Gastroesophageal sphincter (tissue), 4 donors: Measurements from ENCODE around the gene LYRM4. TPM values are rescaled to one million over a fixed set of nuclear protein-coding genes. Genes with fewer than 3 reads are reported as not detected.

Experiments
- ATAC-seq: fragments of 150-250 bp; one replicate; pipeline ENCODE4 v1.9.1; 2016; ENCODE audit warnings: mild to moderate bottlenecking, moderate library complexity
- H3K27ac ChIP-seq, 4 donors: fragments of 200-600 bp; sonication (generic) in 3 of 4; 1 replicate in 3 of 4; 2 replicates in 1 of 4; pipeline ENCODE4 v1.5.1; 2016 to 2019
- H3K27me3 ChIP-seq: fragments of 200-600 bp; sonication (generic); one replicate; pipeline ENCODE4 v1.5.1; 2019
- H3K36me3 ChIP-seq, 2 donors: fragments of 200-600 bp; sonication (generic); one replicate each; pipeline ENCODE4 v1.5.1; 2019; ENCODE audit warnings: control low read depth in 1 of 2
- H3K4me1 ChIP-seq, 3 donors: fragments of 200-600 bp; sonication (generic); 1 replicate in 2 of 3; 2 replicates in 1 of 3; pipeline ENCODE4 v1.5.1; 2016 to 2019; ENCODE audit warnings: control low read depth in 2 of 3
- H3K4me3 ChIP-seq, 2 donors: fragments of 200-600 bp; sonication (generic); one replicate each; pipeline ENCODE4 v1.5.1; 2019; ENCODE audit warnings: mild to moderate bottlenecking in 1 of 2, moderate library complexity in 1 of 2
- H3K9me3 ChIP-seq, 3 donors: fragments of 200-600 bp; sonication (generic); one replicate each; pipeline ENCODE4 v1.5.1; 2017 to 2019; ENCODE audit warnings: control low read depth in 2 of 3
- EP300 ChIP-seq: sonication (generic); formaldehyde crosslinking; IDR thresholded peaks from one replicate; pipeline ENCODE4 v1.6.1; 2017; ENCODE audit warnings: antibody characterized with exemption, mild to moderate bottlenecking
- POLR2A ChIP-seq, 2 donors: fragments of 450-650 bp; IDR thresholded peaks; one replicate each; pipeline ENCODE4 v1.6.1; 2017; ENCODE audit warnings: antibody characterized with exemption in 2 of 2, mild to moderate bottlenecking in 2 of 2, moderate library complexity in 1 of 2
- POLR2AphosphoS5 ChIP-seq: sonication (generic); formaldehyde crosslinking; IDR thresholded peaks from one replicate; pipeline ENCODE4 v1.6.1; 2017; ENCODE audit warnings: antibody characterized with exemption
- WGBS, 2 donors: methylation state at CpG; one replicate each; pipeline ENCODE4 v1.1.5; 2018; ENCODE audit warnings: low coverage in 1 of 2; 5-methylcytosine and 5-hydroxymethylcytosine counted together
- total RNA-seq, 4 donors: library from RNA; depleted of rRNA; stranded (reverse); fragments of >200 nt; gene quantifications; one replicate each; pipeline ENCODE4 v1.1.0, GENCODE V29; 2016
- TF ChIP-seq, protein P1 (sequence below), 4 experiments: fragments of 200-600 bp in 2 of 4; fragments of 450-650 bp in 2 of 4; sonication (generic) in 1 of 4; IDR thresholded peaks; one replicate each; pipeline ENCODE4 v1.5.1; 2017 to 2019; ENCODE audit warnings: antibody characterized with exemption in 4 of 4, mild to moderate bottlenecking in 2 of 4, moderate library complexity in 2 of 4

The LYRM4 gene
- total RNA-seq, 4 donors from 2014 or later = 16.4 to 27.9 (median 20.5) TPM

DNA sequence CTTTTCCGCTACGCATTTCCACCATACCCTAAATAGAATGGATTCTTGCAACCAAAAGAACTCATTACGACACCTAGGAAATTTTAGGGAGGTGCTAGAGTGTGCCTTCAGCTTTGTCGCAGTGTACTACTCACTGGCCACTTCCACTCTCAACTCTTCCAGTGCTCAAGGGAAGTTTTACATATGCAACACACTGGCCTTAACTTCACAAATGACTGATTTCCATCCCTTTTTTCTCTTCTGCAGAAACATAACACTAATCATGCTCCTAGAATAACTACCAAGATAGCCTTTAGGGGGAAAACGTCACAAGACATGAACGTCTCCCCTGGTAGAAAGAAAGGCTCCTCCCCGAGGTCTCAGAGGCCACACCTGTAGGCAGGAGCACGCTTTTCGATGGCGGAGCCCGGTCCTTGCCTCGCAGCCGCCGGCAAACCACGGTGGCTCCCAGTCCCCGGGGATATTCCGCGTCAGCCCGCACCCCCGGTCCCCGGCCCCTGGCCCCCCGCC is 584 bp downstream of the LYRM4 start:
- 14 to 28% methylated on average over 4 of the region's 22 CpGs for WGBS, 2 donors
- peaks cover 0 to 8% of the 10 kb centered on the region in 2 donors for H3K36me3 ChIP-seq
- H3K9me3 ChIP-seq = no peaks in the 10 kb centered on the region
- peak overlapping the region; percentile 86 to 99 for H3K4me3 ChIP-seq
- ATAC-seq = peak; percentile 35
- TF ChIP-seq EP300 (no peak), POLR2A (IDR thresholded peaks at IDR 0.05) (no peak), POLR2AphosphoS5 (no peak)
- TF ChIP-seq, protein P1, sequence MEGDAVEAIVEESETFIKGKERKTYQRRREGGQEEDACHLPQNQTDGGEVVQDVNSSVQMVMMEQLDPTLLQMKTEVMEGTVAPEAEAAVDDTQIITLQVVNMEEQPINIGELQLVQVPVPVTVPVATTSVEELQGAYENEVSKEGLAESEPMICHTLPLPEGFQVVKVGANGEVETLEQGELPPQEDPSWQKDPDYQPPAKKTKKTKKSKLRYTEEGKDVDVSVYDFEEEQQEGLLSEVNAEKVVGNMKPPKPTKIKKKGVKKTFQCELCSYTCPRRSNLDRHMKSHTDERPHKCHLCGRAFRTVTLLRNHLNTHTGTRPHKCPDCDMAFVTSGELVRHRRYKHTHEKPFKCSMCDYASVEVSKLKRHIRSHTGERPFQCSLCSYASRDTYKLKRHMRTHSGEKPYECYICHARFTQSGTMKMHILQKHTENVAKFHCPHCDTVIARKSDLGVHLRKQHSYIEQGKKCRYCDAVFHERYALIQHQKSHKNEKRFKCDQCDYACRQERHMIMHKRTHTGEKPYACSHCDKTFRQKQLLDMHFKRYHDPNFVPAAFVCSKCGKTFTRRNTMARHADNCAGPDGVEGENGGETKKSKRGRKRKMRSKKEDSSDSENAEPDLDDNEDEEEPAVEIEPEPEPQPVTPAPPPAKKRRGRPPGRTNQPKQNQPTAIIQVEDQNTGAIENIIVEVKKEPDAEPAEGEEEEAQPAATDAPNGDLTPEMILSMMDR (IDR thresholded peaks at IDR 0.05) = no peak
- H3K4me1 ChIP-seq = peaks cover 0 to 28% (median 3%) of the 10 kb centered on the region in 3 donors
- peak overlapping the region; percentile 95 to 99 (median 96) for H3K27ac ChIP-seq
- no peaks in the 10 kb centered on the region for H3K27me3 ChIP-seq

DNA sequence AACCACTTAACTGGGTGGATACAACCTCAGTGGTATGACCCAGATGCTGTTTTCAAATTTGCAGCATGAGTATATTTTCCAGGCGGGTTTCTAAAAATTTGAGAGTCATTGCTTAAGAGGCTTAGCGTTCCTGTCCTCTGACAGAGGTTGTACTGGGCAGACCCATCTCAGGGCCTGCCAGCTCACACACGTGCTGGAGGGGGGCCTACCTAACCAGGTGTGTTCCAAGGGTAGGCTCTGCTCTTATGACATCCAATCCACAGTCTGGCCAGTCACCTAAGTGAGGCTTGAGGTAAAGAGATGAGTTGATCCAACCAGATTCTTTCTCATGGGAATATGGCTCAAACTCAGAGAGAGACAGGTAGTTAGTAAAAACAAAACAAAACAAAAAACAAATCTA is 1.3 kb downstream of the LYRM4 start:
- no peak for ATAC-seq
- H3K4me3 ChIP-seq = no peak overlapping the region
- TF ChIP-seq, protein P1 (IDR thresholded peaks at IDR 0.05) = no peak
- TF ChIP-seq POLR2AphosphoS5 (no peak), POLR2A (IDR thresholded peaks at IDR 0.05) (no peak), EP300 (no peak)
- H3K4me1 ChIP-seq = peaks cover 0 to 28% (median 3%) of the 10 kb centered on the region in 3 donors
- H3K27ac ChIP-seq = no peak overlapping the region
- H3K27me3 ChIP-seq = no peaks in the 10 kb centered on the region
- H3K9me3 ChIP-seq = no peaks in the 10 kb centered on the region
- WGBS, 2 donors = 87 to 91% methylated on average over 1 to 3 of the region's 3 CpGs
- peaks cover 0 to 8% of the 10 kb centered on the region in 2 donors for H3K36me3 ChIP-seq

DNA sequence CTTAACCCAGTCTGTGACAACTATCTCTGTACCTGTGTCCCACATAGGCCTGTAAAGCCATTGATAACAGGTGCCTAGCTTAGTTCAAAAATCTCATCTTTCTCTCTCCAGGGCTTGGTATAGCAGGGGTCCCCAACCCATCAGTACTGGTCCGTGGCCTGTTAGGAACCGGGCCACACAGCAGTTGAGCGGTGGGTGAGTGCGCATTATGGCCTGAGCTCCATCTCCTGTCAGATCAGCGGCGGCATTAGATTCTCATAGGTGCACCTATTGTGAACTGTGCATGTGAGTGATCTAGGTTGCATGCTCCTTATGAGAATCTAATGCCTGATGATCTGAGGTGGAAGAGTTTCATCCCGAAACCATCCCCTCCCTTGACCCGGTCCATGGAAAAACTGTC is 3.4 kb downstream of the LYRM4 start:
- WGBS, 2 donors = 92 to 100% methylated on average over 2 to 4 of the region's 8 CpGs
- Histone ChIP-seq H3K4me1 (peaks cover 0 to 21% (median 3%) of the 10 kb centered on the region in 3 donors), H3K4me3 (no peak overlapping the region), H3K9me3 (no peaks in the 10 kb centered on the region), H3K27ac (no peak overlapping the region), H3K36me3 (peaks cover 0 to 22% of the 10 kb centered on the region in 2 donors), H3K27me3 (no peaks in the 10 kb centered on the region)
- no peak for ATAC-seq
- TF ChIP-seq POLR2A (IDR thresholded peaks at IDR 0.05) = no peak
- no peak for TF ChIP-seq EP300
- TF ChIP-seq, protein P1 (IDR thresholded peaks at IDR 0.05) = no peak
- TF ChIP-seq POLR2AphosphoS5 = no peak

DNA sequence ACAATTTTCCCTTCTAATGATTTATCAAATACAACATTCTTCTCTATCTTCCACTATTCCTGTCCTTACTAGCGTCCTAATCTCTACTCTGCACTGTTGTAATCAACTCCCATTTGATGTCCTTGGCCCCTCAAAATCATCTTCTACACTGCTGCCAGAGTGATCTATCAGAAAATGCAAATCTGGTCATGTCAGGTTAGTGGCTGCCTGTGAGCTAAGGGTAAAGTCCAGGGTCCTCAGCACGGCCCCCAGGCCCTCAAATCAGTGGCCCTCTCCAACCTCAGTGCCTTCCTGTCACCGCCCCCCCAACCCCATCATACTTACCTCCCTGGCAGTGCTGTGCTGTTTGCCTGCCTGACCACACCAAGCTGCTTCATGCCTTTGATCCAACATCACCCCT is 3.8 kb downstream of the LYRM4 start:
- WGBS, 2 donors = 86 to 87% methylated on average over 3 of the region's 3 CpGs
- H3K4me1 ChIP-seq = peaks cover 0 to 17% (median 3%) of the 10 kb centered on the region in 3 donors
- ATAC-seq = no peak

DNA sequence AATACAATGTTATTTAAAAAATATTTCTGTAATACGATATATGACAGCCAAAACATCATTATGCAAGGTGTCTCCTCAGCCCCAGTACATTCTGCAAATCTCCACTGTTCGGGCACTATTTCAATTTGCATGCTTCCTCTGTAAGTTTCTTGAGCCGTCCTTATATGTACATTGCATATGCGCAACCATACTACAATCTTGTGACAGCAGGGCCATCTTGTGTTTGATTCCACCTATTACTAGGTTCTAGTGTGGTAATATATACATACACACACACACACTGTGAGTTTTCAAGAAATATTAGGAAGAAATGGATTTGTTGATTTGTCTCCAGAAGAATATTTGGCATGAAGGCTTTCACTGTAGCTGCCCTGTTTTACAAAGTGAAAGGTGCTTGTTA is 9.8 kb downstream of the LYRM4 start:
- Histone ChIP-seq H3K4me3 (no peak overlapping the region), H3K27me3 (no peaks in the 10 kb centered on the region), H3K27ac (no peak overlapping the region), H3K36me3 (peaks cover 0 to 14% of the 10 kb centered on the region in 2 donors), H3K4me1 (no peaks in the 10 kb centered on the region), H3K9me3 (no peaks in the 10 kb centered on the region)
- WGBS, 2 donors = 76 to 85% methylated on average over 4 of the region's 4 CpGs
- TF ChIP-seq, protein P1 (IDR thresholded peaks at IDR 0.05) = no peak
- no peak for TF ChIP-seq EP300
- TF ChIP-seq POLR2AphosphoS5 = no peak
- TF ChIP-seq POLR2A (IDR thresholded peaks at IDR 0.05) = no peak
- no peak for ATAC-seq

More for the DNA sequence above, 3.8 kb downstream of the LYRM4 start:
- TF ChIP-seq, protein P1 (IDR thresholded peaks at IDR 0.05) = no peak
- TF ChIP-seq EP300 (no peak), POLR2A (IDR thresholded peaks at IDR 0.05) (no peak), POLR2AphosphoS5 (no peak)
- Histone ChIP-seq H3K4me3 (no peak overlapping the region), H3K36me3 (peaks cover 0 to 22% of the 10 kb centered on the region in 2 donors), H3K27ac (no peak overlapping the region), H3K9me3 (no peaks in the 10 kb centered on the region), H3K27me3 (no peaks in the 10 kb centered on the region)
